HG03354 (cell line): Measurements from ENCODE around the gene PPP1R14C.

Experiments
- ATAC-seq: cut with Tn5 transposase; IDR thresholded peaks from one replicate; pipeline ENCODE4 v1.9.1; 2021; ENCODE audit warnings: mild to moderate bottlenecking; ENCODE audit not compliant: unreplicated experiment, poor library complexity, severe bottlenecking

The PPP1R14C gene

GRCh38 chr6:150281767-150282166, 138.9 kb downstream of the PPP1R14C start:
- ATAC-seq: no peak

GRCh38 chr6:150282806-150283205, 140.0 kb downstream of the PPP1R14C start:
- no peak for ATAC-seq

GRCh38 chr6:150286460-150286859, 143.6 kb downstream of the PPP1R14C start:
- ATAC-seq: no peak

DNA sequence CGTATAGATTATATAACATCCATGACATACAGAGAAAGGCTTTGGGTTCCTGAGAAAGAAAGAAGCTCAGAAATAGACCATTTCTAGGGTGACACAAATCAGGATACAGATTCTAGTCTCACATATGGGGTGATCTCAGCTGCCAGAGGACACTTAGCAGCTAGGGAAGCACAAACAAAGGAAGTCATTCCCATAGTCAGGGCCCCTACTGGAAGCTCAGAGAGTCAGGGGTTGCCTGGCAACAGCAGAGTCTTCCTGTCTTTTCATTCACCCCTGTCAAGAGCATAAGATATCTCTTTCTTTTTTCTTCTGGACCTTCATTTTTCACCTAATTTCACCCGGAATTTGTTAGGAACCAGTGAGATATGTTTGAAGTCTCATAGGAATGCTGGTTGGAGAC, 144.1 kb downstream of the PPP1R14C start:
- ATAC-seq: no peak

- ATAC-seq: no peak
Observed at GRCh38 chr6:150288456-150288855, 145.6 kb downstream of the PPP1R14C start.

DNA sequence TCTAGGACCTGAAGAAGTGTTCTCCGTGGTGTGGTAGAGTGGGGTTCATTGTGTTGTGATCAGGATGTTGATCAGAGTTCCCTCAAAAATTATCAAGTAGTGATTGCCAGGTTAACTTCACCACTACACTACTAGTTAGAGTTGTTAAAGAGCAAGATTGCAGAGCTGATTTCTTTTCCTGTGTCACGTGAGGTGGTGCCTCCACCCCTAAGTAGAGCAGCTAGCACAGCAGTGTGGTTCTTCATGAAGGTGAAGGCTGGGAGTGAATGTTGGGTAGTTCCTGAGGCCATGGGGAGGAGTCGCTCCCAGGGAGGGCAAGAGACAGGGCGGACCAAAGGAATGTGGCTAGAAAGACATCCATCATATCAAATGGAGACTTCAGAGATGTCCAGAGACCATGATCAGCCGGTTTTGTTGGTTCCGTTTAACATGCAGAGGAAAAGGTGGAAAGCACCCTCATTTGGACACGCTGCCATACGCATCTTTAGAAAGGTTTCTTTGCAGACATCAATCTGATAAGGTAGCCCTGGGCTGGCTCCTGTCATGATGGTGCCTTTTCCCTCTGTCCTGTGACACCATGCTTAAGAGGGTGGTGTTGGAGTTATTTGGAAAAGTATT, 146.7 kb downstream of the PPP1R14C start:
- no peak for ATAC-seq

DNA sequence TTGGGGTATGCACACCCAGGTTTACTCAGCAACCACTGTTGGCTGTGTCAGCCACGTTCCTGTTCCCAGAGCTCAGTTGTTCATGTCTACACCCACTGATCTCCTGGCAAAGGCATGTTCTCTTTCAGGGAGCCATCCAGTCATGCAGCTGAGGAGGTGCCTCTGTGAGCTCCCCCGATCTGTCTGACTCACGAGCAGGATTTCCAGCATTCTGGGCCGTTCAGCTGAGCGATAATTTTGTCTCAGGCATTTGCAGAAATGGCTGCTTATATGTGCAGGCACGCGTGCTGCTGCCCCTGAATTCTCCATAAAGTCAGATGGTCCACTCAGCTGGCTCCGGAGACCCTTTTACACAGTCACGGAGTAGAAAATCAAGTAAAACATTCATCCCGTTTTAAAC, 147.6 kb downstream of the PPP1R14C start:
- ATAC-seq: no peak

DNA sequence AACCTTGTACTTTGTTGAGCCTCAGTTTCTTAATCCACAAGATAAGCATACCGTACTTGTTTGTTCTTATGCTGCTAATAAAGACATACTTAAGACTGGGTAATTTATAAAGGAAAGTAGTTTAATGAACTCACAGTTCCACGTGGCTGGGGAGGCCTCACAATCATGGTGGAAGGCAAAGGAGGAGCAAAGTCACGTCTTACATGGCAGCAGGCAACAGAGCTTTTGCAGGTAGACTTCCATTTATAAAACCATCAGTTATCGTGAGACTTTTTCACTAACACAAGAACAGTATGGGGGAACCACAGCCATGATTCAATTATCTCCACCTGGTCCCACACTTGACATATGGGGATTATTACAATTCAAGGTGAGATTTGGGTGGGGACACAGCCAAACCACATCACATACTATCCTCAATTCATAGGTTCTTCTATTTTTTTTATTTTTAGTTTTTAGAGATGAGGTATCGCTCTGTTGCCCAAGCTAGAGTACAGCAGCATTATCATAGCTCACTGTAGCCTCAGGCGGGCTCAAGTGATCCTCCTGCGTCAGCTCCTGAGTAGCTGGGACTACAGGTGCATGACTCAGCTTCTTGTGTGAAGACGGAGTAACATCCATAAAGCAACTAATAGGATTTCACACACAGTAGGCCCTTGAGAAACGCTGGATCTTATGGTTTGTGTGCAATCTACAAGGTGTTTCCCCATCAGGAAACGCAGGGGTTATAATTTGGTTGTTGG, 149.3 kb downstream of the PPP1R14C start:
- ATAC-seq: no peak

DNA sequence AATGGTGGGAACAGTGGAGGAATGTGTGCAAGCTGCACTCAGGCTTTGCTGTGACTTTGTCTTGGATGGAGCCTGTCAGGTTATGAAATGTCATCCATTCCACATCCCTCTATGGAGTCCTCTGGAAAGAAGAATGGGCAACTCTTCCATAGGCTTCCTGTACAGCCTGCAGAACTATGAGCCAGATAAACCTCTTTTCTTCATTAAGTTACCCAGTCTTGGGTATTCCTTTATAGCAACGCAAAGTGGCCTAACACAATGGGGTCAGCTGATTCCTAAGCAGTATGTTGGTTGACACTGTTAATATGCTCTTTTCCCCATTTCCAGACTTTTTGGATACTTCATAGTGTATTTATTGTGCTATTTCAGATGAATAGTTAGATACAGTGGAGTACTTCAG, 150.2 kb downstream of the PPP1R14C start:
- no peak for ATAC-seq

- no peak for ATAC-seq
Observed at GRCh38 chr6:150293423-150294173, 150.8 kb downstream of the PPP1R14C start.

DNA sequence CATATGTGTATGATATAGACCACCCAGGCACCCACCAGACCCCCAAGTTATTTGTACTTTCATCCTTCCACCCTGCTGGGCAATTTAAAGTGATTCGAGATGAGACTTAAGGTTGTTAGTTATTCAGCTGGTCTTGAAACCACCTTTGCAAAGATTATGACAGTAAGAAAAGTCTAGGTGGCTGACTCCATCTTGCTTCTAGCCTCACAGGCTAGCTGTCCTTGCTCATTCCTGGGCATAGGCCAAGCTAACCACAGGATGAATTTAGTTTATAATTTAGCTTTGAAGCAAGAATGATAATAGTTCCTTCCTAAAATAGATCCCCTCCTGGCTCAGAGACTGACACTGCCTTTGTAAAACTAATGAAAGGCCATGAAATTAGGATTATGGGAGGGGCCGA, 154.0 kb downstream of the PPP1R14C start:
- ATAC-seq: no peak

DNA sequence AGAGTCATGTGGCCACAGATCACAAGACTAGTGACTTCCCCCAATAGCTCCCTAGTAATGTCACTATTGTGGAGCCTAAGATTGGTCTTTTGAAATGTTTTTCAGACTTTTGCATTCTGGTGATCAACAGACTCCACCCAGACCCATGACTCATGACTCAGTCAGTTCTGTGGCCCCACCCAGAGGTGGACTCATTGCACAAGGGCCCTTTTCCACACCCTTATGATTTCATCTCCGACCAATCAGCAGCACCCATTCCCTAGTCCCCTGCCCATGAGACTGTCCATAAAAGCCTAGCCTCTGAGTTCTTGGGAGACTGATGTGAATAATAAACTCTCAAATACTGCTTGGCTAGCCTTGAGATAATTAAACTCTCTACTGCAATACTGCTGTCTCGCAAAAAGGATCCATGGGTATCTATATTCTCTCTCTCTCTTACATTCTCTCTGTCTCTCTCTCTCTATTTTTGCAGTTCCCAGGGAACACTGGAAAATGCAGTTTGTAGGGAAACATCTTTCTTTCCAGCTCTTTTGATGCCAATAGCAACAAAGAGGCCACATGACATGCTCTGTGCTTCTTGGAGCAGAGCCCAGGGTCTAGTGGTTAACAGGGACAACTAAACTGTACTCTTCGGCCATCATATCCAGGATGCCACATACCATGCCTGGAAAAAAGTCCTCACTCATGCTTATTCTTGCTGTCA, 154.6 kb downstream of the PPP1R14C start:
- ATAC-seq: no peak

- no peak for ATAC-seq
Observed at GRCh38 chr6:150298030-150298380, 155.2 kb downstream of the PPP1R14C start.

GRCh38 chr6:150298676-150299075, 155.8 kb downstream of the PPP1R14C start:
- ATAC-seq: no peak
